Glomerular visceral epithelial cell (primary cell): ENCODE data around the gene INPP5A.
A peak's percentile ranks its signal among the peaks of the same experiment; 100 is the strongest.
"Not testable (repeated sequence)": the region's sequence is repeated elsewhere in the genome, so short reads cannot be mapped to it uniquely, and the experiment has no call there.

Source experiments
- DNase-seq: peaks from one replicate; pipeline ENCODE4 v3.0.0-alpha.2; 2016; ENCODE audit errors: extremely low spot score

Gene INPP5A

GRCh38 chr10:132504501-132505272 is 32.9 kb upstream of the INPP5A start:
- DNase-seq = no peak

GRCh38 chr10:132505546-132505945 is 32.0 kb upstream of the INPP5A start:
- DNase-seq = not testable (repeated sequence)

GRCh38 chr10:132506711-132507408 is 30.7 kb upstream of the INPP5A start:
- DNase-seq = no peak

- DNase-seq = no peak
Observed at GRCh38 chr10:132507409-132507955, 30.1 kb upstream of the INPP5A start.

- DNase-seq = no peak
Observed at GRCh38 chr10:132507956-132508490, 29.6 kb upstream of the INPP5A start.

GRCh38 chr10:132508581-132509443 is 28.8 kb upstream of the INPP5A start:
- DNase-seq = no peak

- no peak for DNase-seq
Observed at GRCh38 chr10:132509506-132510173, 27.9 kb upstream of the INPP5A start.

- no peak for DNase-seq
Observed at GRCh38 chr10:132510174-132510611, 27.4 kb upstream of the INPP5A start.

- no peak for DNase-seq
Observed at GRCh38 chr10:132511121-132512051, 26.2 kb upstream of the INPP5A start.

GRCh38 chr10:132512052-132512442 is 25.5 kb upstream of the INPP5A start:
- DNase-seq = no peak

GRCh38 chr10:132512693-132513345 is 24.8 kb upstream of the INPP5A start:
- no peak for DNase-seq

GRCh38 chr10:132514821-132515520 is 22.6 kb upstream of the INPP5A start:
- DNase-seq = no peak

GRCh38 chr10:132515811-132516726 is 21.5 kb upstream of the INPP5A start:
- no peak for DNase-seq

GRCh38 chr10:132516771-132517725 is 20.5 kb upstream of the INPP5A start:
- peak; percentile 96 for DNase-seq

- DNase-seq = no peak
Observed at GRCh38 chr10:132517951-132518521, 19.6 kb upstream of the INPP5A start.
